NT2/D1 (cell line): ENCODE data around the gene FRMD7.

Source experiments
- SUZ12 ChIP-seq: IDR thresholded peaks from 2 replicates; pipeline ENCODE4 v1.6.1; 2011; ENCODE audit not compliant: insufficient read length, insufficient read depth; ENCODE audit errors: extremely low read depth
- YY1 ChIP-seq: IDR thresholded peaks from 2 replicates; pipeline ENCODE4 v1.6.1; 2011; ENCODE audit not compliant: insufficient read length, insufficient read depth
- ZNF274 ChIP-seq: IDR thresholded peaks from 2 replicates; pipeline ENCODE4 v1.6.1; 2011; ENCODE audit warnings: mild to moderate bottlenecking, low read depth, low read length

DNA sequence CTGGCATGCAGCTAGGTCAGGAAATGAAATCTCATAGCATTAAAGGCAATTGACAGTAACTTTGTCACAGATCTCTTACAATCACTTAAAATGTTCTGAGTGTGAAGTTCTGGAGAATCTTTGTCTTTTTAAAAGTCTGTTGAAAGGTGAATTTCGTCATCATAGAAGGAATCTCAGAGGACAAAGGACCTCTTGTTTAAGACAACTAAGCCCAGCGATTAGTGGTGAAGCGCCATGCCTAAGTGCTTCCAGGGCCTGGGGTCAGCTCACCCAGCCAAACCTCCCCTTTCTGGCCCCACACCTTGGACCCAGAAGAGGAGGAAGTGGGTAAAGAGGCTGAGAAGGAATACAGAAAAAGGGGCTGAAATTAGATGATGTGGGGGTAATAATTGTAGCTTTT, 8.5 kb downstream of the FRMD7 start:
- TF ChIP-seq YY1 (no peak), ZNF274 (no peak), SUZ12 (no peak)
